ENCODE results near the gene NTM. TPM values are rescaled to one million over a fixed set of nuclear protein-coding genes. Genes with fewer than 3 reads are reported as not detected.

The NTM gene
- total and polyA plus RNA-seq, 2 of the 8 experiments (the other 6 are each of a cell fraction or from before 2014, with no cell fraction given) = 13.4 to 20.0 TPM

DNA sequence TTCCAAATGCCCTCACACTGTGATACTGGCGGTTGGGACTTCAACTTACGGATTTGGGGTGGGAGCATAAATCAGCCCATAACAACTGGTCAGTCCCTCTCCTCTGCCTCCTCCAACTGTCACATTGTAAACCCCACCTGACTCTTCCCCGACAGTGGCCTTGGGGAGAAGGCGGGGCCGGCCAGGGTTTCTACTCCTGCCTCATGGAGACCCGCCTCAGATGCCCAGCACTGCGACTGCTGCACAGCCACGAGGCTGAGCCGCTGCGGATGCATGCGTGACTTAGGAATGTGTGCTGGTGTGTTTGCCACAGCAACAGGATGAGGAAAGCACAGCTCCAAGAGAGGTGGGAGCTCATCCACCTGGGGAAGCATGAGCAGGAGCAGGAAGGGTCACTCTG, 914.2 kb downstream of the NTM start:
- Histone ChIP-seq H3K79me2 (ENCODE audit: control insufficient read depth in 1 of 2, insufficient read depth in 2 of 2, low read length in 2 of 2) (no peaks in the 10 kb centered on the region), H4K20me1 (replicated peaks in 1 of 2; ENCODE audit: control insufficient read depth in 1 of 2, insufficient read depth in 2 of 2, low read length in 2 of 2) (peaks cover 0 to 4% of the 10 kb centered on the region in 2 experiments), H3K4ac (replicated peaks; ENCODE audit: insufficient read length, low read depth, low read length) (no peak overlapping the region), H4K5ac (ENCODE audit: insufficient read length, low read depth, low read length) (no peak overlapping the region), H3K79me1 (ENCODE audit: low read depth, low read length) (no peaks in the 10 kb centered on the region), H3K56ac (replicated peaks; ENCODE audit: insufficient read length, low read depth, low read length) (no peak overlapping the region), H3K4me2 (ENCODE audit: insufficient read depth in 1 of 2, low read depth in 2 of 2, low read length in 2 of 2) (peak overlapping the region in 1 of 2 experiments; percentile 53; a peak in 1 of 4 replicates), H2BK120ac (replicated peaks; ENCODE audit: low read depth, low read length) (no peak overlapping the region), H2BK20ac (ENCODE audit: low read length) (0 out of 2 replicates have a peak overlapping the region, but pooled peaks have one; percentile 28), H4K8ac (ENCODE audit: extremely low read depth, insufficient read depth, low read length) (no peak overlapping the region; the same call in 1 of the 2 replicates), H3K18ac (ENCODE audit: extremely low read depth, low read length) (no peak overlapping the region), H3K27me3 (replicated peaks in 1 of 4; ENCODE audit: control insufficient read depth in 3 of 4, extremely low read depth in 1 of 4, insufficient read depth in 3 of 4, low read length in 3 of 4) (no peaks in the 10 kb centered on the region; a peak in 1 of 7 replicates), H3K4me3 (ENCODE audit: extremely low read depth in 1 of 4, insufficient read depth in 2 of 4, low read depth in 3 of 4, low read length in 4 of 4) (no peak overlapping the region), H2BK12ac (ENCODE audit: low read depth, low read length) (peak overlapping the region; percentile 43; the same call in 1 of the 2 replicates), H3K9me3 (ENCODE audit: insufficient read depth in 2 of 2, low read depth in 1 of 2, low read length in 1 of 2) (no peaks in the 10 kb centered on the region), H3K14ac (ENCODE audit: insufficient read length) (no peak overlapping the region), H3K9ac (replicated peaks in 1 of 4; ENCODE audit: extremely low read depth in 1 of 4, low read depth in 3 of 4, low read length in 3 of 4) (no peak overlapping the region), H3K27ac (ENCODE audit: low read depth, low read length) (no peak overlapping the region), H4K91ac (replicated peaks; ENCODE audit: insufficient read length, low read length) (no peak overlapping the region), H3K4me1 (replicated peaks in 1 of 4; ENCODE audit: control insufficient read depth in 3 of 4, insufficient read depth in 4 of 4, low read length in 3 of 4) (peaks cover 2 to 12% (median 10%) of the 10 kb centered on the region in 4 experiments; a peak in 5 of 7 replicates), H3K36me3 (ENCODE audit: control insufficient read depth in 2 of 4, insufficient read depth in 4 of 4, low read length in 3 of 4) (no peaks in the 10 kb centered on the region), H2BK15ac (ENCODE audit: low read length) (peak overlapping the region; percentile 36; the same call in 1 of the 2 replicates), H2BK5ac (ENCODE audit: low read depth, low read length) (no peak overlapping the region), H3K23me2 (ENCODE audit: low read depth, low read length) (no peaks in the 10 kb centered on the region), H3K23ac (ENCODE audit: insufficient read length) (no peak overlapping the region), H2AK5ac (ENCODE audit: low read depth, low read length) (no peak overlapping the region; the same call in 1 of the 2 replicates), H2AFZ (ENCODE audit: low read length) (no peak overlapping the region)
- FAIRE-seq = no peak
- 93% methylated on average over 11 of the region's 11 CpGs; no CpG with 5 or more reads in 1 of the 2 experiments for WGBS, 2 experiments (ENCODE audit: extremely low coverage in 1 of 2, insufficient coverage in 1 of 2, insufficient read length in 1 of 2, insufficient replicate concordance in 2 of 2, low coverage in 1 of 2, low lambda C conversion rate in 2 of 2, missing lambda C conversion rate in 1 of 2)
- ChIA-PET CTCF (ENCODE audit: partially characterized antibody) (interaction anchor here (0.7 to 13.6 kb wide), 3 partner anchors 15 to 118 kb away, joined by 3 to 122 read pairs (median 10); no protein-coding TSS in a partner anchor), POLR2A (ENCODE audit: partially characterized antibody) (interaction anchor here (1.3 kb wide), 1 partner anchor 10 kb away, joined by 4 read pairs; no protein-coding TSS in a partner anchor)
- DNase-seq (ENCODE audit: low read depth in 1 of 2, low spot score in 2 of 2) = no peak
- TF ChIP-seq SP4 (IDR thresholded peaks at IDR 0.05; ENCODE audit: low read length) = no peak
- TF ChIP-seq ZNF274 (IDR thresholded peaks at IDR 0.05; ENCODE audit: borderline replicate concordance, extremely low read depth, low read length) = no peak
- no peak for TF ChIP-seq TEAD4 (IDR thresholded peaks at IDR 0.05; ENCODE audit: low read depth, low read length)
- TF ChIP-seq, protein P1, sequence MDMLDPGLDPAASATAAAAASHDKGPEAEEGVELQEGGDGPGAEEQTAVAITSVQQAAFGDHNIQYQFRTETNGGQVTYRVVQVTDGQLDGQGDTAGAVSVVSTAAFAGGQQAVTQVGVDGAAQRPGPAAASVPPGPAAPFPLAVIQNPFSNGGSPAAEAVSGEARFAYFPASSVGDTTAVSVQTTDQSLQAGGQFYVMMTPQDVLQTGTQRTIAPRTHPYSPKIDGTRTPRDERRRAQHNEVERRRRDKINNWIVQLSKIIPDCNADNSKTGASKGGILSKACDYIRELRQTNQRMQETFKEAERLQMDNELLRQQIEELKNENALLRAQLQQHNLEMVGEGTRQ (IDR thresholded peaks at IDR 0.05; ENCODE audit: low read length) = no peak
- TF ChIP-seq HDAC6 (IDR thresholded peaks at IDR 0.05; ENCODE audit: low read depth, low read length) = no peak
- TF ChIP-seq KDM1A (IDR thresholded peaks at IDR 0.05; ENCODE audit: borderline replicate concordance, low read length) = no peak
